Fibroblast of lung (primary cell): Measurements from ENCODE around the gene FAM25C.
"Not testable (repeated sequence)": the region's sequence is repeated elsewhere in the genome, so short reads cannot be mapped to it uniquely, and the experiment has no call there.

Source experiments
- EZH2 ChIP-seq: IDR thresholded peaks from 2 replicates; pipeline ENCODE4 v1.5.1; 2012; ENCODE audit warnings: low read length, control low read depth, mild to moderate bottlenecking; ENCODE audit errors: missing control alignments
- TF ChIP-seq, protein P1 (sequence below), 2 donors: IDR thresholded peaks in 1 of 2; conservative IDR thresholded peaks in 1 of 2; 1 replicate in 1 of 2; 2 replicates in 1 of 2; pipeline ENCODE4 v1.5.1; 2011 to 2012; ENCODE audit warnings: low read length in 2 of 2, control low read depth in 1 of 2, inconsistent platforms in 1 of 2, low read depth in 1 of 2, mild to moderate bottlenecking in 1 of 2

DNA sequence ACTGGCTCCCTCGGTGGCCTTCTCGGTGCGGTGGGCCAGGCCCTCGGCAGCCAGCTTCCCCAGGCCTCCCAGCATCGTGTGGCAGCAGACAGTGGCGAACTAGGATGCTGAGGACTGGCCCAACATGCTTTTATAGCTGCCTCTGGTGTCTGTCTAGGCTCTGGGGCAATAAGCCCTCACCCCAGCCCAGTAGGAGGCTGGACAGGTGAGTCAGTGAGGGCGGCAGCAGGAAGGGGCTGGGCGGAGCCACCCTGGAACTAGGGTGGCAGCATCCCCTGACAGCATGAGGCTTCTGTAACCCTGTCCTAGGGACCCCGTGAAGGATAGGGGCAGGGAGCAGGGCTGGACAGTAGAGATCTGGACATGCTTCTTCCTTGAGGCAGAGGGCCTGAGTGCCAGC, at the start of gene FAM25C:
- TF ChIP-seq, protein P1, sequence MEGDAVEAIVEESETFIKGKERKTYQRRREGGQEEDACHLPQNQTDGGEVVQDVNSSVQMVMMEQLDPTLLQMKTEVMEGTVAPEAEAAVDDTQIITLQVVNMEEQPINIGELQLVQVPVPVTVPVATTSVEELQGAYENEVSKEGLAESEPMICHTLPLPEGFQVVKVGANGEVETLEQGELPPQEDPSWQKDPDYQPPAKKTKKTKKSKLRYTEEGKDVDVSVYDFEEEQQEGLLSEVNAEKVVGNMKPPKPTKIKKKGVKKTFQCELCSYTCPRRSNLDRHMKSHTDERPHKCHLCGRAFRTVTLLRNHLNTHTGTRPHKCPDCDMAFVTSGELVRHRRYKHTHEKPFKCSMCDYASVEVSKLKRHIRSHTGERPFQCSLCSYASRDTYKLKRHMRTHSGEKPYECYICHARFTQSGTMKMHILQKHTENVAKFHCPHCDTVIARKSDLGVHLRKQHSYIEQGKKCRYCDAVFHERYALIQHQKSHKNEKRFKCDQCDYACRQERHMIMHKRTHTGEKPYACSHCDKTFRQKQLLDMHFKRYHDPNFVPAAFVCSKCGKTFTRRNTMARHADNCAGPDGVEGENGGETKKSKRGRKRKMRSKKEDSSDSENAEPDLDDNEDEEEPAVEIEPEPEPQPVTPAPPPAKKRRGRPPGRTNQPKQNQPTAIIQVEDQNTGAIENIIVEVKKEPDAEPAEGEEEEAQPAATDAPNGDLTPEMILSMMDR (conservative IDR thresholded peaks at IDR 0.05 in 1 of 2, IDR thresholded peaks at IDR 0.05 in 1 of 2; ENCODE audit: low read depth in 1 of 2, low read length in 2 of 2), result not testable (repeated sequence)
- not testable (repeated sequence) for TF ChIP-seq EZH2
